Keratinocyte (primary cell): ENCODE results near the gene CZIB.

Experiments
- CTCF ChIP-seq, 3 experiments: IDR thresholded peaks in 1 of 3; conservative IDR thresholded peaks in 1 of 3; optimal IDR thresholded peaks in 1 of 3; 2 replicates in 2 of 3; 3 replicates in 1 of 3; pipeline versions ENCODE3 to v1.5.1; 2011; ENCODE audit warnings: low read length in 3 of 3, mild to moderate bottlenecking in 3 of 3, moderate library complexity in 2 of 3, control low read depth in 1 of 3, inconsistent platforms in 1 of 3; ENCODE audit not compliant: insufficient read depth in 2 of 3; ENCODE audit errors: extremely low read depth in 1 of 3
- EZH2 ChIP-seq: IDR thresholded peaks from one replicate; pipeline ENCODE4 v1.6.1; 2012; ENCODE audit warnings: inconsistent platforms, mild to moderate bottlenecking, low read length, moderate library complexity

- TF ChIP-seq CTCF (optimal IDR thresholded peaks at IDR 0.05 in 1 of 3, IDR thresholded peaks at IDR 0.05 in 1 of 3, conservative IDR thresholded peaks at IDR 0.05 in 1 of 3; ENCODE audit: extremely low read depth in 1 of 3, insufficient read depth in 2 of 3, low read length in 3 of 3): no peak
- TF ChIP-seq EZH2: no peak
Observed at GRCh38 chr1:53196485-53197290, 23.7 kb downstream of the CZIB start, which contains the start of gene CPT2.
